Stimulated activated CD8-positive, alpha-beta memory T cell treated with anti-CD3 and anti-CD28 coated beads, Interleukin-4, amount 100 ng/mL, for 48 hours (primary cell): ENCODE results near the gene TEX22.
A peak's percentile ranks its signal among the peaks of the same experiment; 100 is the strongest.

Experiments used
- DNase-seq: peaks from one replicate; pipeline ENCODE4 v3.0.0-alpha.2; 2020

The TEX22 gene

DNA sequence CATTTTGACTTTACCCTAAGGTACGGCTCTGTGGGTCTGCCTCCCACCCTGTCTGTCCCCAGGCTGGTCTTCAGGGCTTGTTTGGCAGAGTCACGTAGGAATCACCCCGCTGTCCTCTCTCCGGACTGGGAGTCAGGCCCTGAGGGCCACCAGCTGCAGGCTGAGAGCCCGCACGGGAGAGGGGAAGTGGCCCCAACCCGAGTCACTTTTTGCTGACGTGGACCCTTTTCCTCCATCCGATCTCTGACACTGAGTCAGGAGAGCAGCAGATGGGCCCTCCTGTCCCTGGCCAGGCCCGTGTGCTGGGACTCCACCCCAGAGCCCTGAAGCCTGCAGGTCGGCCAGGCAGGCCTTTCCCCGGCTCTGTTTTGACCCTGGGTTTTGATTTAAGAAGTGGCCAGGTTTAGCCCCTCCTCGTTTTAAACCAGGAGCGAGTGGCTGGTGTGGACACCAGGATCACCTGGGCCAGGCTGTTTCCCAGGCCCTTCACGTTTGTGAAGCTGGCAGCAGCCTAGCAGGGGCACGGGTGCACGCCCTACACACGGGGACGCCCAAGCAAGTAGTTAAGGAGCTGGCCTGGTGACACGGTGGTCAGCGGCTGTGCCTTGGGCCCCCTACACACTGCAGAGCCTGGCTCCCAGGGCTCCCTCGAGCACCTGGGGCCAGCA lies 12.5 kb upstream of the TEX22 start:
- no peak for DNase-seq

DNA sequence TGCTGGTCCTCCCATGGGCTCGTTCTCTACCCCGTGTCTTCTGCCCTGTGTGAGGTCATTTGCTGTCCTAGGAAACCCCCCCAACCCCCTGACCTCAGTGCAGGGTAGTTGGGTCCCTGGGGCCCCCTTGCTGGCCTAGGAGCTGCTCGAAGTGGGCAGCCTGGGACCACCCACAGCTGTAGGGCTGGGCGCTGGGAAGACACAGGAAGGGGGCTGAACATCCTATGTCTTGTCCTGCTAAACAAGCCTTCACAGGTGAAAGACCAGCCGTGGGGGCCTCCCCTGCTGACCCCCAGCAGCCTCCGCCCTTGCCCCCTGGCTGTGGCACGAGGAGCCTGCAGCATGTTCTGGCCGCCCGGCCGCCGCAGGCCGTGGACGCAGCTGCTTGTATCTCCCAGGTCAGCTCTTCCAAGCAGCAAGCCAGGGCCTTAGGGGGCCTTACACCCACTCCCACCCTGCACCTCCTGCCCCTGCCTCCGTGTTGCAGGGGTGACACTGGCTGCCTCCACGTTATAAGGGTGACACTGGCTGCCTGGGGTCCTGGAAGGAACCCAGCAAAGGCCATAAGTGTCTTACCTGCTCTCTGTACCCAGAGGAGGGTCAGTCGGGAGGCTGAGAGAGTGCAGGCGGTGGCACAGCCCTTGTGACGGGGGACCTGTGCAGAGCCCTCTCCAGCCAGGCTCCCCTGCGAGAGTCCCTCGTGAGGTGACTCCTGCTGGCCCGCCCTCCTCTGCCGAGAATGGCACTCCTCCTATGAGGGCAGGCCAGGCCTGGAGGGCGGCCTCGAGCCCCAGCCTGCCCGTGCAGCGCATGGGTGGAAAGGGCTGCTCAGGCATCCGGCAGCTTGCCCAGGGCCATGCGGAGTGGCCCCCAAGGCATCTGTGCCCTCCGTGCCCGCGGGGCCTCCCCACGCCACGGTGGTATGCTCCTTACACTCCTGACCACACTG lies 11.5 kb upstream of the TEX22 start:
- no peak for DNase-seq

DNA sequence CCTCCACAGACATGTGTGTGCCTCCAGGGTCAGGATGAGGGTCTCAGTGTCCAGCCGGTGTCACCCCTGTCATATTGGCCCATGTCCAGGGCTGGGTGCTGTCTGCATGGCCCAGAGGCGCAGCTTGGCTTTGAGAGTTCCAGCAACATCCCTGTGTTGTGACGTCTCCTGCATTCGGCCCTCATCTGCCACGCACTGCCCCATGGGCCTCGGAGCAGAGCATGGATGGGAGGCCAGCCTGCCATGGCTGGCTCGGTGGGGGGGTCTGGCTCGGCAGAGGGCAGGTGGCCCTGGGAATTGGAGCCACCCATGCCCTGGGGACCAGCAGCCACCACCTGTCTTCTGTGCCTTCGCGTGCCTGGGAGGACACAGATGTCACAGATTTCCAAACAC lies 10.8 kb upstream of the TEX22 start:
- no peak for DNase-seq

DNA sequence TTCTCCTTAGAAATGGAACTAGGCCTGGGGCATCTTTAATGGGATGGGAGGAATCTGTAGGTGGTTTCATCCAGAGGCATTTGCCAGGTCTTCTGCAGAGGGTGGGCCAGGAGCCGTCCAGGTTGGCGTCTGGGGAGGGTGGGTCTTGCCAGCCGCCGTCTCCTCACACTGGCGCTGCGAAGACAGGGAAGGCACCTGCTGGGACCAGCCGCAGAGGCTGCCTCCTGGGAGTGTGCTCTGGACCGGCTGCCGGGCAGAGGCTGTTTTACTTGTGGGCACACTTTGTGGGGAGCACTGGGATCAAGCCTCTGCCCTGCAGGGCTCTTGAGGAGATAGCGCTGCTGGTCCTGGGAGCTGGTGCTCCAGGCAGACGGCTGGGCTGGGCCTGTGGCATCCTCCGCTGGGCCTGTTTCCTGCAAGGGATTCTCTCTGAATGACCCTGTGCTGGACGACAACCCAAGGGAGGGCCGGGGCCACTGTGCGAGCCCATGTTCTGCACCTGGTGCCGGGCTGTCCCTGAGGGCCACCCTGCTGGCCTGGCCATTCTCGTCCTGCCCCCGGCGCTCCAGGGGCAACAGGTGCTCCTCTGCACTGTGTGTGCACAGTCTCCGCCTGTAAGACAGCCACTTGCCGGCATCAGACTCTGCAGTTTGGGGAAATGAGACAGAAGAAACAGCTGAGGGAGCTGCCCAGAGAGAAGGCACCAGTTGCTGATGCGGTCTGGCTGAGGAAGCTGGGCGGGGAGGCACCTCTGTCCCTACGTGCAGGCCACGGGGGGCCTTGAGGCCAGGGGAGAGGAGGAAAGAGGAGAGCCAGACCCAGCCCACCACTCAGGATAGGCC lies 10.0 kb upstream of the TEX22 start:
- no peak for DNase-seq

DNA sequence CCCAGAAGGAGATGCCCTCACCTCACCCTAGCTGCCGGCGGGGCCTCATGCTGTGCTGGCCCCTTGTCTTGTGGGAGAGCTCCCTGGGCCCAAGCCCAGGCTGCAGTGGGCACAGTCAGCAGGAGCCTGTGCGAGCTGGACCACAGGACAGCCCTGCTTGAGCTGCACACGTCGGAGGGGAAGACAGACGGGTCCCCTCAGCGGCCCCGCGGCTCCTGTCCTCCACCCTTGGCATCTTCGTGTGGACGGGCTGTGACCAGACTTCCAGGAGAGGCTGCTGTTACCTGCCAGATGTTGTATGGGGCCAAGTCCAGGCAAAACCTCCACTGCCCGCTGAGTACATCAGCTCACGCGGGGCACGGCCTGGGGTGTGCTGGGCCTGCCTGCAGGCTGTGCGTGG lies 9.4 kb upstream of the TEX22 start:
- DNase-seq, result no peak

DNA sequence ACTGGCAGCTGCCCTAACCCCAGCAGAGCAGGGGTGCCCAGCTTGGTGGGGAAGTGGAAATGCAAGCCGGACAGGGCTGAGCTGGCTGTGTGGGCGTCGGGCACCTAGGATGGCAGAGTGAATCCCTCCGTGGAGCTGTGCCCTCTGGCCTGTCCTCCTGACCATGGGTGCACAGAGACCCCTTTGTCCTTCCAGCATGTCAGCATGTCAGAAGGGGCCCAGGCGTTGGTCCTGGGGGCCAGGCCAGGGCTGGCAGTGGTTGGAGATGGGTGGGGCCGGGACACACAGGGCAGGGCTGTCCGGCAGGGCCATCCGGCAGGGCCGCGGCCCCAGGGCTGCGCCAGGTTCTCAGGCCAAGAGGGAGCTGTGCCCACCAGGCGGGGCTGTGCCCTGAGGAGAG lies 8.8 kb upstream of the TEX22 start:
- no peak for DNase-seq

DNA sequence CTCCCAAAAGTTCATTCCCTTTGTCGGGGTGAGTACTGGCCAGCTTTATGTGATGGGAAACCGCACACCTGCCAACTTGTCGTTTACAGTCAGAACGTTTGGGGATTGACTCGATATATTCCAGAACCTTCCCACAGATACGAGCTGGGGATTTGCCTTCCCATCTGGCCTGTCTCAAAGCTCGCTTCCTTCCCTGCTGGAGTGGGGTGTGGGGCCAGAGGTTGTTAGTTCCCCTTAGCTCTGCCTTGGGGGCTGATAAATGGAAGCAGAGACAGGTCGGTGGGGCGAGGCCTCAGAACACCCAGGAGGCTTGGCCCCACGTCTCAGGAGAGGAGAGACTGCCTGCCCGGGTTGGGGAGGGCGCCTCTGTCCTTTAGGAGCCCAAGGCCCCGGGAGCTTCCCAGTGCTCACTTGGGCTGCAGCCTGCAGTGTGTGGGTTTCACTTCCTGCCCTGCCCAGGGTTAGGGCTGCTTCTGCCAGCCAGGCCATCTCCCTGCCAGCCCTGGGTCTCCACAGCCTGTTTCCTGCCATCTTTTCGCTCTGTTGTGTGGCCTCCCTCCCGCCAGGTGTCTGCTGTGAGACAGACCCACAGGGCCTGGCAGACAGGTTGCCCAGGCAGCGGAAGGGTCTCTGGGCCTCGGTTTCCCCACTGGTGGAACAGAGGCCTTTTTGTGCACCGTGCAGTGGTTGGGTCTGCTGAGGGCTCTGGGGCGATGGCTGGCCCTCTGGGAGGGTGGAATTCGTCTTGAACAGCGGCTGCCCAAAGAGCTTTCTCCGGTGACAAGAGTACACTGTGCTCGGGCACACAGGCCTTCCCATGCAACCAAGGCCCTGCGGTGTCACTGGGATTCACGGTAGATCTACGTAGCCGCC lies 8.1 kb upstream of the TEX22 start:
- DNase-seq, result no peak

DNA sequence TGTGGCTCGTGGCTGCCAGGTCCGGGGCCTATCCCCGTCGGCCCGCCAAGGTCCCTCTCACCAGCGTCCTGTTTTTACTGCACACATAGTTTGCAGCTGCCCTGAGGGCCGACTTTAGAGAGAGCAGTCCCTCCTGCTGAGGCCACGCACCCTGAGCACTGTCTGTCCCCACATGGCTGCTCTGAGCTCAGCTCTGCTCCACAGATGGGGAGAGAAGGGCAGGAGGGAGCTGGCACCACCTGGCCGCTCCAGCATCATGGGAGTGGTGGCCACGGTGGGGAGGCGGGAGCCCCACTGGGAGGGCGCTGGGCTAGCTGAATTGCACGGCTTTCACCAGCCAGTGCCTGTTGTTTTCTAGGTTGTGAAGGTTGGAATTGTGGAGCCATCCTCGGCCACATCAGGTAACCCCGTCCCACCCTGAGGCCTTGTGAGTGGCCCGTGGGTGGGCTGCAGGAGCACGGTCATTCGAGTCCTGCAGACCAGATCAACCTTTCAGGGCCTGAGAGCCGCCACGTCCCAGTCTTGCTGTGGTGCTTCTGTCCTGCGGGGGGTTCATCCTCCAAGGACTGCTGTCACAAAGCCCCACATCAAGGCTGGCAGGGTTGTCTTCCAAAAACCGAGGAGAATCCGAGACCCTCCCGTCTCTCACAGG lies 7.4 kb upstream of the TEX22 start:
- DNase-seq, result no peak

DNA sequence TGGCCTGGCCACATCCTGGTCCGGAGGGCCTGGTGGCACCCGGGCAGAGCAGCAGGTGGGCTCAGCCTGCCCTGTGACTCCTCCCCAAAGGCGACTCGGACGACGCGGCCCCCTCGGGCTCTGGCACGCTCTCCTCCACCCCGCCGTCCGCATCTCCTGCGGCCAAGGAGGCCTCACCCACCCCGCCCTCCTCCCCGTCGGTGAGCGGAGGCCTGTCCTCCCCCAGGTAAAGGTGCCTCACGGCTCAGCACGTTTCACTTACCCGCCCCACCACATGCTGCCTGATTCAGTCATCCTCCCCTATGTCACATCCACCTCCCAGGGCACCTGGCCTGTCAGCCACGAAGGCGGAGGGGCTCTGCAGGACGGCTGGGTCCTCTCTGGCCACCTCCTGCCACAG lies 6.8 kb upstream of the TEX22 start:
- no peak for DNase-seq

DNA sequence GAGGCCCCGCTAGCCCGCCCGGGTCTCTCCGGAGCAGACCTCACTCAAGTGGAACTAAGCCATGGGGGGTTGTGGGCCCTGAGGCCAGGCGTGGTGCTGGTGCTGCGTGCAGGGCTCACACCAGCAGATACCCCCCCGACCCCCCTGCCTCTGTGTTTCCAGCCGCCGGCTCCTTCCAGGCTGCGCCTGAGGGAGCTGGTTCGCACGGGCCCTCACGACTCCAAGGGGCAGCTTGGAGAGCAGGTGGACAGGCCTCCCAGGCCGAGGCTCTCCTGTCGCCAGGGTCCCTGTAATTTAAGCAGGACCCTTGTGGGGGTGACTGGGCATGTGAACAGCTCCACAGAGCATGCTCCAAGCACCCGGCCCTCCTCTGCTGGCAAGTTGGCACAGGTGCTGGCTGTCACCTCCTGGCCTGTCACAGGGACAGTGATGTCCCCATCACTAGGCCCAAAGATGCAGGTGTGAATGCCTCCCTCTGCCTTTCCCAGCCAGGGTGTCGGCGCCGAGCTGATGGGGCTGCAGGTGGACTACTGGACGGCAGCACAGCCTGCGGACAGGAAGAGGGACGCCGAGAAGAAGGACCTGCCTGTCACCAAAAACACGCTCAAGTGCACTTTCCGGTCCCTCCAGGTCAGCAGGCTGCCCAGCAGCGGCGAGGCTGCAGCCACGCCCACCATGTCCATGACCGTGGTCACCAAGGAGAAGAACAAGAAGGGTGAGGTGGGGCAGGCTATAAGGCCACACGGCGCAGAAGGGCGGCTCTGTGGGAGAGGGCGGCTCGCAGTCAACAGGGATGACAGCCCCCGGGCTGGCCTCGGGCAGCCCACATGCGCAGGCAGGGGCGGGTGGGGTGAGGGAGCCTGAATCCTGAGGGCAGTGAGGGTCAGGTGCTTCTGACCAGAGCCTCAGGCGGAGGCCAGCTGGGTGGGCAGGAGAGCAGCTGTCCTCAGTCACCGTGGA lies 5.9 kb upstream of the TEX22 start:
- DNase-seq, result no peak

DNA sequence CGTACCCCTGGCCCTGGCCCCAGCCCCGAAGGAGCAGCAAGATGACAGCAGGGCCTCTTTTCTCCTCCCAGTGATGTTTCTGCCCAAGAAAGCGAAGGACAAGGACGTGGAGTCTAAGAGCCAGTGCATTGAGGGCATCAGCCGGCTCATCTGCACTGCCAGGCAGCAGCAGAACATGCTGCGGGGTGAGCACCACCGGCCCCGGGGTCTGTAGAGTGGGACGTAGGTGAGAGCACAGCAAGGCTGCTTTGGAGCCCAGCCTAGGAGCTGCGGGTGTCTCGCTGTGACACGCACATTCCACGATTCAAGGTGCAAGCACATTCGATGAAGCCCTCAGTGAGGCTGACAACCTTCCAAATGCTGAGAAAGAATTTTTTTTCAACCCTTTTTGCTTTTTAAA lies 5.2 kb upstream of the TEX22 start:
- no peak for DNase-seq

DNA sequence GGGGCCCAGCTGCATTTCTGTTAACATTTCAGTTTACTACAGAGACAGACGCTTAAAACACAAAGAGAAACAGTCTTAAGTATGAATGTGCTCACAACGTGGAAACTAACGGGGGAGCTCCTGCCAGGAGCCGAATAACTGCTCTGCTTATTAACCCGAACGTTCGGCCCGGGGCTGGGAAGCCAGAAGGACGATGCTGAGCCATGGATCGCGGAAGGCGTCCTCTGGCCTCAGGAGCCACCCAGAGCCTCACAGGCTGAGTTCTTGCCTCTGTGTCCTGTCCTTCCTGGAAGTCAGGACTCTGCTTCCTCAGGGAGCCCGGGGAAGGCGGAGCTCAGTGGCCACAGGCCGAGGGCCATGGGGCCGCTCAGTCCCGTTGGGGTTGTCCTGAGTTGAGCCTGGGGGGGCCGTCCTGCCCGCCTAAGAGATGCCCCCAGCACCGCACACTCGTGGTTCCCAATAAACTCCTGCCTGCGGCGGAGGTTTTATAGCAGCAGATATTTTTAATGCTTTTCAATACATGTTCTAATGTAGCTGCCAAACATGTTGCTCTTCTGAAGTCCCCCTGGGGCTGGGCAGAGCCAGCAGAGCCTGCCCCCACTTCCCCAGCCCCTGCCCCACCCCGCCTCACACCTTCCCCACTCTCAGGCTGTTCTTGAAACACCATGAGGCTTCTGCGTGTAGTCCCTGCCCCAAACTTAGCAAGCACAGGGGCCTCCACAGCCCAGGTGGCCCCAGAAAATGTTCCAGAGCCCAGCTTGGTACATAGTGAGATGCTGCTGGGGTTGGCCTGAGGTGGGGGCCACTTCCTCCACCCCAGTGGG lies 3.4 kb upstream of the TEX22 start:
- no peak for DNase-seq

DNA sequence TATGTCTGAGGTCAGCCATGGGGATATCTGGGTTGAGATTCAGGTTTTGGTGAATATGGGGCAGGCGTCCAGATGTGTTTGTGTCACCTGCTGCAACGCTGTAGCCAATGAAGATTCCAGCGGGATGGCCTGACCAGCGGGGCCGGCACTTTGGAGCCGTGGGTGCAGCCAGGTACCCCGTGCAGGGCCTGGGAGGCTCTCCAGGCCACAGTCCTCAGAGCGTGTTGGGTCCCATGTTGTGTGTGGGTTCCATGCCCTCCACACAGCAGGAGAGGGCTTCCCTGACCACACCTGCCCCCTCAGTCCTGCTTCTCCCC lies 2.8 kb upstream of the TEX22 start:
- DNase-seq, result no peak

DNA sequence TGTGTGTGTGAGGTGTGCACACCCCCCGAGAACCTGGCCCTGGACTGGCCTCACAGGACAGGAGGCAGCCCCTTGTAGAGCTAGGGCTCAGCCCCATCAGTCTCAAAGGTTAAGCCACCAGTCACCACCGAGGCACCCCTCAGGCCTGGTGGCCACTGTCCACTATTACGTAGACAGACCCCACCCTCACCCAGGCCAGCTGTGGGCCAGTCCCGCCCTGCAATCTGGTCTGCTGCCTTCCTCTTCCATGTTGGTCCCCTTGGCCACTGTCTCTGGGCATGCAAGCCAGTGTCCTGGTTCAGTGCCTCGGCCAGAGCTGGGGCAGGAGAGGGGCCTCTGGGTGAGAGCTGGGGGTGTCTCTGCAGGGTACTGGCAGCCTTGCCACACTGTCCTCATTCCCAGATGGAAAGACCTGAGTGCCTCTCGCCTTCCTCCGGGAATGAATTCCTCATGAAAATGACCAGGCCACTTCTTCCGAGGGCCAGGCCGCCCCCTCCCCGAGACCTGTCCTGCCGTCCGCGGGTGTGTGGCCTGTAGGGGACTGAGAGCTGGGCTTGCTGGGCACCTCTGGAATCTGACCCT lies 897 bp upstream of the TEX22 start:
- DNase-seq, result peak; percentile 34

DNA sequence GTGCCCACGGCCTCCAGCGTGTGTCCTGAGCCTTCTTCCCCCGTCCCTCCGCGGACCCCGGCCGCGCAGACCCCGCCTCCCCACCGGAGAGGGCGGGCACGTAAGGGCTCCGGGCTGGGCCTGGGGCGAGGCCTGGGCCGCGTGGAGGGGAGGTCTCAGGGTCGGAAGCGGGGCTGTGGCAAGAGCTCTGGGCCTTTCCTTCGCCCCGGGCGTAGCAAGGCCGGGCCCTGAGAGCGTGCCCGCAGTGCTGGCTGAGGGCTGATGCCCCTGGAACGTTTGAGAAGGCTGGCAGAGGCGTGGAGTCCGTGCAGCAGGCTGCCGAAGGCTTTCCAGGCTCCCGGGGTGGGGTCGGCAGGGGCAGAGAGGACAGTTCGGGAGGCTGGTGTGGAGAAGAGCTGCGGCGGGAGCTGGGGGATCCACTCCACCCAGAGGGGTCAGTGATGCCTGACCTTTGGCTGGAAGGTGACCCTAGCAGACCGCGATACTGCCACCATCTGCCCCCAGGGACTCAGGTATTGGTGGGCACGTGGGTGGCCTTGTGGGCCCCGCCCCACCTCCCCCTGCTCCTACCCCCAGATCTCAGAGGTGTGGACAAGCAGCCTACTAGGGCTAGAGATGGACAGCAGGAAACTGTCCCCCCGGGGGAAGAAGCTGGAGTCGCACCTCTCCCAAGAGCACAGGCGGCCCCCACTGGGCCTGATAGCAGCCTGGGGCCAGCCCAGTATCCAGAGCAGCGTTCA lies 558 bp downstream of the TEX22 start:
- no peak for DNase-seq

DNA sequence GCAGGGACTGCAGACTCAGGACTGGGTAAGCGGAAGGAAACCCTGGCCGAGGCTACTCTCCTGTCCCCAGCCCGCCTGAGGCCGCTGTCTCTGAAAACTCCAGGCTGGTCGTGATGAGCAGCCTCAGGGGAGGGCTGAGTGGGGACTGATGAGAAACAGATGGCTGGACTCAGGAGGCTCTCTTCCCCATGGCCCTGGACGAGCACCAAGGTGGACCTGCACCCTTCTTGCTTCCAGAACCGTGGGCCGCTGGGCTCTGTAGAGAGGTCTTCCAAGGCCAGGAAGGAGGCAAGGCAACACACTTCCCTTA lies 1.1 kb downstream of the TEX22 start:
- DNase-seq, result no peak

DNA sequence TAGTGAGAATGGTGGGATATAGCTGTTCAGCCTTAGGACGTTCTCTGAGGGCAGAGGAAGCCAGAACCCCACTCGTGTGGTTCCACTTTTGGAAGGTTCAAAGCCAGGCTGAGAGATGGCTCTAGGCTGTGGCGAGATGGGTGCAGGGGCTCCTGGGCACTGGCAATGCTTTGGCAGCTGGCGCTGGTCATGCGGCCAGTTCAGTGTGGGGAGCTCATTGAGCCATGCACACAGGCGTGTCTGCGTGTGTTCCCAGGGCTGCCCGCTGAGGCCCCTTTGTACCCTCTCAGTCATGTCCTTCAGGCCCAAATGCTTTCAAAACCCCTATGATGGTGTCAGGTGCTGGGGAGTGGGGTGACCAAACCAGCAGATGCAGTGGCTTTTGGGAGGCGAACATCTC lies 1.7 kb downstream of the TEX22 start:
- no peak for DNase-seq

DNA sequence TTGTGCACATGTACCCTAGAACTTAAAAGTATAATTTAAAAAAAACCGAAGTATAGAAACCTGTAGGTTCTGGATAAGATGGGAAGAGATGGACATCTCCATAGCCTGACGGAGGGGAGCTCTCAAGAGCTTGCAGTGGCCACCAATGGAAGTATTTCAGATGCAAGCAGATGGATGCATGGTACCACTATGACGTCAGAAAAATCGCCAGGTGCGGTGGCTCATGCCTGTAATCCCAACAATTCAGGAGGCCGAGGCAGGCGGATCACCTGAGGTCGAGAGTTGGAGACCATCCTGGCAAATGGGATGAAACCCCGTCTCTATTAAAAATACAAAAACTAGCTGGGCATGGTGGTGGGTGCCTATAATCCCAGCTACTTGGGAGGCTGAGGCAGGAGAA lies 3.4 kb downstream of the TEX22 start:
- no peak for DNase-seq

DNA sequence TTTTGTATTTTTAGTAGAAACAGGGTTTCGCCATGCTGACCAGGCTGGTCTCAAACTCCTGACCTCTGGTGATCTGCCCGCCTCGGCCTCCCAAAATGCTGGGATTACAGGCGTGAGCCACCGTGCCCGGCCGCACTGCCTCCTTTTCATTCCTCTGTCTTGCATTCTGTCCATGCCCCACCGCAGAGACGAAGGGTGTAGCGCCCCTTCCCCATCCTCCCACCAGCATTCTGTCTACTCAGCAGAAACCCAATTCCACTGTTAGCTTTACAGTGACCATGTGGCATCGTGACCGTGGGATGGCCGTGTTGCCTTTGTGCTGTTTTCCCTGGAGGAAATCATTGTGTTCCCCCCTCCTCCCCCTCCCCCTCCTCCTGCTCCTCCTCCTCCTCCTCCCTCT lies 10.3 kb downstream of the TEX22 start:
- DNase-seq, result no peak
